Amniotic epithelial cell (primary cell): ENCODE results near the gene PIGR.
"Not testable (repeated sequence)": the region's sequence is repeated elsewhere in the genome, so short reads cannot be mapped to it uniquely, and the experiment has no call there.

Source experiments
- DNase-seq: peaks from one replicate; pipeline ENCODE4 v3.0.0-alpha.2; 2010; ENCODE audit warnings: low read depth

The PIGR gene

GRCh38 chr1:206932177-206932576 is 14.1 kb downstream of the PIGR start:
- no peak for DNase-seq

- no peak for DNase-seq
Observed at GRCh38 chr1:206931709-206932108, 14.6 kb downstream of the PIGR start.

- DNase-seq: no peak
Observed at GRCh38 chr1:206930210-206930798, 16.0 kb downstream of the PIGR start.

GRCh38 chr1:206929524-206929923 is 16.7 kb downstream of the PIGR start:
- no peak for DNase-seq

GRCh38 chr1:206926286-206926685 is 20.0 kb downstream of the PIGR start:
- no peak for DNase-seq

- DNase-seq: peak; percentile 14
Observed at GRCh38 chr1:206925106-206925736, 21.0 kb downstream of the PIGR start.

- DNase-seq: no peak
Observed at GRCh38 chr1:206924592-206925105, 21.6 kb downstream of the PIGR start.

- not testable (repeated sequence) for DNase-seq
Observed at GRCh38 chr1:206923961-206924557, 22.2 kb downstream of the PIGR start.

- no peak for DNase-seq
Observed at GRCh38 chr1:206923009-206923960, 23.0 kb downstream of the PIGR start.

GRCh38 chr1:206922524-206922923 is 23.7 kb downstream of the PIGR start:
- no peak for DNase-seq

GRCh38 chr1:206921772-206922265 is 24.4 kb downstream of the PIGR start, which contains the start of gene FCMR:
FCMR (minus strand) TSS chr1:206921941; CDS start chr1:206921854, 87 bp downstream.
- no peak for DNase-seq

GRCh38 chr1:206918076-206918475 is 28.2 kb downstream of the PIGR start:
- DNase-seq: no peak

GRCh38 chr1:206916000-206916709 is 30.1 kb downstream of the PIGR start:
- DNase-seq: no peak

GRCh38 chr1:206915030-206915735 is 31.1 kb downstream of the PIGR start:
- DNase-seq: no peak

- DNase-seq: no peak
Observed at GRCh38 chr1:206913766-206914537, 32.3 kb downstream of the PIGR start.

- peak; percentile 68 for DNase-seq
Observed at GRCh38 chr1:206912445-206913095, 33.7 kb downstream of the PIGR start.

GRCh38 chr1:206911064-206911663 is 35.1 kb downstream of the PIGR start:
- DNase-seq: peak; percentile 61

GRCh38 chr1:206909883-206910318 is 36.4 kb downstream of the PIGR start:
- DNase-seq: no peak
